ENCODE data around the gene PLEKHO2.

The PLEKHO2 gene

GRCh38 chr15:64903326-64903950 is 61.7 kb downstream of the PLEKHO2 start:
- Histone ChIP-seq H3K4me2 (ENCODE audit: low read depth, low read length, poor library complexity, severe bottlenecking) (no peak overlapping the region), H2AFZ (ENCODE audit: low read depth, low read length, severe bottlenecking) (no peak overlapping the region), H3K4me3 (ENCODE audit: insufficient read depth, low read length, poor library complexity, severe bottlenecking) (no peak overlapping the region), H4K20me1 (ENCODE audit: low read depth, low read length) (no peaks in the 10 kb centered on the region), H3K9ac (ENCODE audit: low read length) (no peak overlapping the region), H3F3A (ENCODE audit: insufficient read depth) (no peaks in the 10 kb centered on the region), H3K9me2 (replicated peaks; ENCODE audit: insufficient read depth, low read length) (no peaks in the 10 kb centered on the region), H3K9me3 (ENCODE audit: insufficient read depth, low read length) (peaks cover 6% of the 10 kb centered on the region; the same call in 1 of the 2 replicates), H3K27me3 (ENCODE audit: low read length) (no peaks in the 10 kb centered on the region), H3K36me3 (ENCODE audit: low read length) (no peaks in the 10 kb centered on the region), H3K79me2 (ENCODE audit: insufficient read depth, low read length) (no peaks in the 10 kb centered on the region), H3K27ac (ENCODE audit: low read depth, low read length) (no peak overlapping the region)
- TF ChIP-seq CTCF (IDR thresholded peaks at IDR 0.05; ENCODE audit: insufficient read depth, low read length, poor library complexity, severe bottlenecking), result no peak
- TF ChIP-seq EZH2phosphoT487 (conservative IDR thresholded peaks at IDR 0.05; ENCODE audit: low read length), result no peak

DNA sequence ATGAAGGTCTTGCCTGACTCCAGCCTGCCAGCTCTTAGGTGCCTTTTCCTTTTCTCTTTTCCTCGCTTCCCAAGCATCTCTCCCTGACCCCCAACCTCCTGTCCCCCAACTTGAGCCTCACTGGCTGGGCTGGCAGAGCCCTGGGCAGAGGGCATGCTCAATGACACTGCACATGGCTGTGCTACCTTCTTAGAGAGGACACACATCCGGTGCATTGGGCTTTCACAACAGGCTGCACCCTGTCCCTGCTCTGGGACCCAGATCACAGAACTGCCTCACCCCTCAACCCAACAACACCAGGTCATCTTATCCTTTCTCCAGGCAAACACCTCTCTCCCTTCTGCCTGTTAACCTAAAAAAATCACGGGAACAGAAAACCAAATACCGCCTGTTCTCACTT is 62.5 kb downstream of the PLEKHO2 start:
- Histone ChIP-seq H3K9me2 (replicated peaks; ENCODE audit: insufficient read depth, low read length) (no peaks in the 10 kb centered on the region), H3K36me3 (ENCODE audit: low read length) (no peaks in the 10 kb centered on the region), H4K20me1 (ENCODE audit: low read depth, low read length) (no peaks in the 10 kb centered on the region), H3K9ac (ENCODE audit: low read length) (no peak overlapping the region), H3K9me3 (ENCODE audit: insufficient read depth, low read length) (peaks cover 6% of the 10 kb centered on the region; the same call in 1 of the 2 replicates), H3K79me2 (ENCODE audit: insufficient read depth, low read length) (no peaks in the 10 kb centered on the region), H3F3A (ENCODE audit: insufficient read depth) (no peaks in the 10 kb centered on the region), H3K4me3 (ENCODE audit: insufficient read depth, low read length, poor library complexity, severe bottlenecking) (no peak overlapping the region), H2AFZ (ENCODE audit: low read depth, low read length, severe bottlenecking) (no peak overlapping the region), H3K27me3 (ENCODE audit: low read length) (no peaks in the 10 kb centered on the region), H3K4me2 (ENCODE audit: low read depth, low read length, poor library complexity, severe bottlenecking) (no peak overlapping the region), H3K27ac (ENCODE audit: low read depth, low read length) (no peak overlapping the region)
- TF ChIP-seq EZH2phosphoT487 (conservative IDR thresholded peaks at IDR 0.05; ENCODE audit: low read length) (no peak), CTCF (IDR thresholded peaks at IDR 0.05; ENCODE audit: insufficient read depth, low read length, poor library complexity, severe bottlenecking) (no peak)

DNA sequence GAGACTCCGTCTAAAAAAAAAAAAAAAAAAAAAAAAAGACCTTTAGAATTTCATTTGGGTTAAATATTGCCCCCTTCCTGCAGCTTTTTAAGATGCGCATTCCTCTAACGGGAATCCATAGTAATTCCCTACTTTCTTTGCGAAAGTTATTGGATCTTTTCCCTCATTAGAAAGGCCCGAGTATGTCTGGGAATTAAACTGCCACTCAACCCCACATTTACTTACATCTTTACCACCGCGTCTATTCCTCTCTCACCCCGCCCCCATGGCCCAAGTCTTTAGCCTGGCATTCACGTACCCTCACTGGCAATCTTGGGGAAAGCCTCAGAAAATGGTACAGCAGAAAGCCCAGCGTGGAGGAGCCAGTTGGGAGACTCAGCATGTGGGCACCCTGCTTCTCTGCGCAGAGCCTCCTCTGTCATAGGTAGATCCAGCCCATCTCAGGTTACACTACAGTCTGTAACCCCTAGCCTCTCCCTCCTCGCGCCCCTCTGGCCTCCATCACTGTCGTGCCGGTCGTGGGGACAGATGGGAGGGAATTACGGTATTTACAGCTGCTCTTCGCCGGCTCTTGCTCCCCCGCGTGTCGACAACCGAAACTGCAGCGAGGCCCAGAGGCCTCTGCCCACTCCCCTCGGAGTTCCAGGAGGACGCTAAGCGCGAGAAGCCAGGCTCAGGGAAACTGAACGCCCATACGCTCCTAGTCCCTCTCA is 63.6 kb downstream of the PLEKHO2 start:
- peak overlapping the region; percentile 89 for H2AFZ ChIP-seq (ENCODE audit: low read depth, low read length, severe bottlenecking)
- H3K4me3 ChIP-seq (ENCODE audit: insufficient read depth, low read length, poor library complexity, severe bottlenecking), result no peak overlapping the region
- peak overlapping the region; percentile 31; the same call in 1 of the 2 replicates for H3K9ac ChIP-seq (ENCODE audit: low read length)

More for the DNA sequence above, 63.6 kb downstream of the PLEKHO2 start:
- TF ChIP-seq CTCF (IDR thresholded peaks at IDR 0.05; ENCODE audit: insufficient read depth, low read length, poor library complexity, severe bottlenecking) (peak; percentile 76), EZH2phosphoT487 (conservative IDR thresholded peaks at IDR 0.05; ENCODE audit: low read length) (no peak)
- Histone ChIP-seq H3K27me3 (ENCODE audit: low read length) (no peaks in the 10 kb centered on the region), H3F3A (ENCODE audit: insufficient read depth) (no peaks in the 10 kb centered on the region), H3K9me2 (replicated peaks; ENCODE audit: insufficient read depth, low read length) (no peaks in the 10 kb centered on the region), H4K20me1 (ENCODE audit: low read depth, low read length) (no peaks in the 10 kb centered on the region), H3K79me2 (ENCODE audit: insufficient read depth, low read length) (no peaks in the 10 kb centered on the region), H3K27ac (ENCODE audit: low read depth, low read length) (no peak overlapping the region), H3K9me3 (ENCODE audit: insufficient read depth, low read length) (peaks cover 6% of the 10 kb centered on the region; the same call in 1 of the 2 replicates), H3K36me3 (ENCODE audit: low read length) (no peaks in the 10 kb centered on the region), H3K4me2 (ENCODE audit: low read depth, low read length, poor library complexity, severe bottlenecking) (peak overlapping the region; percentile 40)
